GM12872 (cell line): ENCODE data around the gene RPUSD4.

ENCODE experiments used
- TF ChIP-seq, protein P1 (sequence below): IDR thresholded peaks from 3 replicates; pipeline ENCODE4 v1.5.1; 2011; ENCODE audit warnings: low read depth, mild to moderate bottlenecking, low read length, moderate library complexity; ENCODE audit not compliant: insufficient read depth

Gene RPUSD4

GRCh38 chr11:126233391-126233790, 21.9 kb upstream of the RPUSD4 start:
- TF ChIP-seq, protein P1, sequence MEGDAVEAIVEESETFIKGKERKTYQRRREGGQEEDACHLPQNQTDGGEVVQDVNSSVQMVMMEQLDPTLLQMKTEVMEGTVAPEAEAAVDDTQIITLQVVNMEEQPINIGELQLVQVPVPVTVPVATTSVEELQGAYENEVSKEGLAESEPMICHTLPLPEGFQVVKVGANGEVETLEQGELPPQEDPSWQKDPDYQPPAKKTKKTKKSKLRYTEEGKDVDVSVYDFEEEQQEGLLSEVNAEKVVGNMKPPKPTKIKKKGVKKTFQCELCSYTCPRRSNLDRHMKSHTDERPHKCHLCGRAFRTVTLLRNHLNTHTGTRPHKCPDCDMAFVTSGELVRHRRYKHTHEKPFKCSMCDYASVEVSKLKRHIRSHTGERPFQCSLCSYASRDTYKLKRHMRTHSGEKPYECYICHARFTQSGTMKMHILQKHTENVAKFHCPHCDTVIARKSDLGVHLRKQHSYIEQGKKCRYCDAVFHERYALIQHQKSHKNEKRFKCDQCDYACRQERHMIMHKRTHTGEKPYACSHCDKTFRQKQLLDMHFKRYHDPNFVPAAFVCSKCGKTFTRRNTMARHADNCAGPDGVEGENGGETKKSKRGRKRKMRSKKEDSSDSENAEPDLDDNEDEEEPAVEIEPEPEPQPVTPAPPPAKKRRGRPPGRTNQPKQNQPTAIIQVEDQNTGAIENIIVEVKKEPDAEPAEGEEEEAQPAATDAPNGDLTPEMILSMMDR: no peak

- TF ChIP-seq, protein P1: no peak
These were observed 21.2 kb upstream of the RPUSD4 start for GRCh38 chr11:126232683-126233082.

DNA sequence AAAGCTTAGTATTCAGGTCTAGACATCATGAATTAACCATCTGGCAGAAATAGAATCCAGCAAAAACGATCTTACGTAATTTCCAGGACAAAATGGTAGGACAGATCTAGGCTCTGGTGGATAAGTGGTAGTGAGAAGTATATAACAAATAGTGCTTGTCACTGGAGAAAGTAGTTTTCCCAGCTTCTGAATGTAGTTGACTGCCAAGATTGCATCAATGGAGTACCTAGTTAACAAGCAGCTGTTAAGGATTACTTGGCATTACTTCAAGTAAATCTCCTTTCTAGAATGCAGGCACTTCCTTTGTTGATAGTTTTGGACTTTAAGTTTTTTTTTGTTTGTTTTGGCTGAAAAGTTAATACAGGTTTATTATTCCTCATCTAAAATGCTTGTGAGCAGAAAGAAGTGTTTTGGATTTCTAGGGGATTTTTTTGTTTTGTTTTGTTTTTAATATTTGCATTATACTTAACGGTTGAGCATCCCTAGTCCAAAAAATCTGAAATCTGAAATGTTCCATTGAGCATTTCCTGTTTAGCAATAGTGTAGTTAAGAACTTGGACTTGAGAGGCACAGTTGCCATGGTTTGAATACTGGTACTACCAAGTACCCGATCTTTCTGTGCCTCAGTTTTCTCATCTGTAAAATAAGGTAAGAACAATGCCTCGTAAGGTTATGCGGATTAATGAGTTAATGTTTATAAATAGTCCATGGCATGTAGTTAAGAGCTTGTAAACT, 20.4 kb upstream of the RPUSD4 start:
- TF ChIP-seq, protein P1: no peak

DNA sequence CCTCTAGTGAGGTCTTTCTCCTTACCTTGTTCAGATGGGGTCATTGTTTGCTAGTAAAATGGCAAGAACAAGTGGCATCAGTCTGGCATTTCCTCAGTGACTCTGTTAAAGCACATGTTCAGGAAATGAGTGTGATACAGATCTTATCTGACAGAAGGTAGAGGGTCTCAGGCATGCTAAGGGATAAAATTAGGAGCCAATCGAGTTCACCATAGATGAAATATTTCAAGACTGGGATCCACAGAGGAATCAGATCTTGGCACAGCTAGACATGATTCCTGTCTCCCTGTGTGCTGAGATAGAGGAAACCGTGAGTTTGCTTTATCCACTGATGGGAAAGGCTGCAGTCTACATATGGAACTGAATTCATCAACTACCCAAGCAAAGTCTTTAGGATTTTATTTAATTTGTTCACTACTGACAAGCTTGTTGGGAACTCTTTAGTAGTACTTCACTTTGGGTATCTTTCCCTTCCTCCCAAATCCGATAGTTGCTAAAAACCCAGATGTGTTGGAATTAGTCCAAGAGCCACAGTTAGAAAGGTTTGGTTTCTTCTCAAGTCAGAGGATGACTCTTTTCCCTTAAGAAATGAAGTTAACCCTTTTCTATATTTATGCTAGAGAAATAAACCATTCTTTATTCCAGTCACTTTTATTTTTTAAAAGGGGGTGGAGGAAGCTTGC, 18.5 kb upstream of the RPUSD4 start:
- TF ChIP-seq, protein P1: no peak

DNA sequence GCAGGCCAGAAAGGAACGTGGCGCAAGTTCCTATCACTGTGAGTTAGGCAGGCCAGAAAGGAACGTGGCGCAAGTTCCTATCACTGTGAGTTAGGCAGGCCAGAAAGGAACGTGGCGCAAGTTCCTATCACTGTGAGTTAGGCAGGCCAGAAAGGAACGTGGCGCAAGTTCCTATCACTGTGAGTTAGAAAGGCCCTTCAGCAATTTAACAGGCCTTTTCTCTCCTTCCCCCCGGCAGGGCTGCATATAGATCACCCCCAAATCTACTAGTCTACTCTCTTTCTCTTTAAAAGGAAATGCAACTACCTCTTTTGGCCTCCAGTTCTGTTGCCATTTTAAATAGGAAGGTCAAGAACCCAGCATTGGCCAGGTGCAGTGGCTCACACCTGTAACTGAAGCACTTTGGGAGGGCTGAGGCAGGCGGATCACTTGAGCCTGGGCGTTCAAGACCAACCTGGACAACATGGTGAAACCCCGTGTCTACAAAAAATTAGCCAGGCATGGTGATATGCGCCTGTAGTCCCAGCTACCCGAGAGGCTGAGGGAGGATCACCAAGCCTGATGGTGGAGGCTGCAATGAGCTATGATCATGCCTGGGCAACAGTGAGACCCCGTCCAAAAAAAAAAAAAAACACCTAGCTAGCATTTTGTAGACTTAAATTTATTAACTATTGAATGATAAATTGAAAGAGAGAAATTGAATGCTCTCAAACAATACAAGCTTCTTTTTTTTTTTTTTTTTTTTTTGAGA, 15.1 kb upstream of the RPUSD4 start:
- TF ChIP-seq, protein P1: no peak

- TF ChIP-seq, protein P1: no peak
These were observed 13.8 kb upstream of the RPUSD4 start for GRCh38 chr11:126225295-126225665.

DNA sequence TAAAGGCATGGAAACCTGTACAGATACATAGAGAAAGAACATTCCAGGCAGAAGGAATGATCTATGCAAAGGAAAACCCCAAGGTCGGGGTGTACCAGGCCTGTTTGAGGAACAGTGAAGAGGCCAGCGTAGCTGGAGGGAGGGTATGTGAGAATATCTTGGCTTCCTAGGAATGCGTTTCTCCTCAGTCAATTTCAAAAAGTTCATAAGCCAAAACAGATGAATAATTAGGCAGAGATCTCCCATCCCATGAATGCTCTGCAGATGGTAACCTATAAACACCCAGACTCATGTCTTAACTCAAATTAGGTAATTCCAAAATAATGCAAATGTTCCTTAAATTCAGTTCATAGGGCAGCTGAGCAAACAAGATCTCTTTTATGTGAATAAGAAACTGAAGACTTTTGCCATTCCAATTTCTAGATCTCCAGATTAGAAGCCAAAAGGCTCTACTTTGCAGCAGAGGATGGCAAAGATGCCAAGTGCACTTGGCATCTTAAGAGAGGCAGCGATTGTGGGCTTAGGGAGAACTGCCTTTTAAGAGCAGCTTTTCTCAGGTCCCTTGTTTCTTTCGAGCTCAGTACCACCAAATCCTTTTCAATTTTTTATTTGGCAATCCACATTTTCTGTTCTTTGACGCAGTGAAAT, 13.3 kb upstream of the RPUSD4 start:
- TF ChIP-seq, protein P1: no peak
